Stimulated activated CD4-positive, alpha-beta T cell treated with anti-CD3 and anti-CD28 coated beads, Interleukin-1b, Interleukin-23, amount 100 ng/mL, for 4 hours (primary cell): ENCODE data around the gene GPX2.

ENCODE experiments used
- DNase-seq, 2 donors: peaks; one replicate each; pipeline ENCODE4 v3.0.0-alpha.2; 2020; ENCODE audit warnings: low read depth in 2 of 2

Gene GPX2

GRCh38 chr14:64942531-64943111 is at the start of gene GPX2:
Gene GPX2, minus strand, starts transcription at chr14:64942745. Its CDS starts 19 bp downstream, at chr14:64942726.
- DNase-seq, result no peak

- no peak for DNase-seq
These were observed 48.4 kb upstream of the GPX2 start for GRCh38 chr14:64990939-64991338.

- no peak for DNase-seq
These were observed 47.8 kb upstream of the GPX2 start for GRCh38 chr14:64990296-64990695.

GRCh38 chr14:64987438-64987767 is 44.9 kb upstream of the GPX2 start:
- no peak for DNase-seq

- peak; percentile 86 to 87 for DNase-seq
These were observed 44.3 kb upstream of the GPX2 start, which contains the start of gene FNTB for GRCh38 chr14:64986648-64987437. Gene FNTB, plus strand, starts transcription at chr14:64986895. Its CDS starts 59 bp downstream, at chr14:64986954.

GRCh38 chr14:64983439-64984310 is 41.1 kb upstream of the GPX2 start:
- no peak for DNase-seq

GRCh38 chr14:64979336-64980074 is 37.0 kb upstream of the GPX2 start:
- no peak for DNase-seq

- DNase-seq, result no peak
These were observed 32.0 kb upstream of the GPX2 start for GRCh38 chr14:64974563-64974962.

- DNase-seq, result no peak
These were observed 31.3 kb upstream of the GPX2 start for GRCh38 chr14:64973826-64974225.

- no peak for DNase-seq
These were observed 30.5 kb upstream of the GPX2 start for GRCh38 chr14:64973026-64973442.

- peak in 1 of 2 donors; percentile 38 for DNase-seq
These were observed 29.6 kb upstream of the GPX2 start, which contains the start of gene RAB15 for GRCh38 chr14:64971943-64972791. Gene RAB15, minus strand, starts transcription at chr14:64972336. Its CDS starts 260 bp downstream, at chr14:64972076.

GRCh38 chr14:64971491-64971942 is 29.0 kb upstream of the GPX2 start:
- DNase-seq, result no peak

- DNase-seq, result no peak
These were observed 28.4 kb upstream of the GPX2 start for GRCh38 chr14:64970776-64971477.

- DNase-seq, result no peak
These were observed 27.5 kb upstream of the GPX2 start for GRCh38 chr14:64970041-64970440.

GRCh38 chr14:64968651-64969050 is 26.1 kb upstream of the GPX2 start:
- DNase-seq, result no peak

GRCh38 chr14:64968167-64968566 is 25.6 kb upstream of the GPX2 start:
- DNase-seq, result no peak

- DNase-seq, result no peak
These were observed 24.4 kb upstream of the GPX2 start for GRCh38 chr14:64966976-64967375.

- DNase-seq, result no peak
These were observed 22.9 kb upstream of the GPX2 start for GRCh38 chr14:64965356-64966000.

- DNase-seq, result no peak
These were observed 21.1 kb upstream of the GPX2 start for GRCh38 chr14:64963611-64964010.
